ENCODE measurements around the gene EIF2D. TPM values are rescaled to one million over a fixed set of nuclear protein-coding genes. Genes with fewer than 3 reads are reported as not detected.
A peak's percentile ranks its signal among the peaks of the same experiment; 100 is the strongest.

Gene EIF2D
- total and polyA plus RNA-seq, 2 of the 13 experiments (the other 11 are each of a cell fraction or from before 2014, with no cell fraction given) = 45.1 to 64.9 TPM

DNA sequence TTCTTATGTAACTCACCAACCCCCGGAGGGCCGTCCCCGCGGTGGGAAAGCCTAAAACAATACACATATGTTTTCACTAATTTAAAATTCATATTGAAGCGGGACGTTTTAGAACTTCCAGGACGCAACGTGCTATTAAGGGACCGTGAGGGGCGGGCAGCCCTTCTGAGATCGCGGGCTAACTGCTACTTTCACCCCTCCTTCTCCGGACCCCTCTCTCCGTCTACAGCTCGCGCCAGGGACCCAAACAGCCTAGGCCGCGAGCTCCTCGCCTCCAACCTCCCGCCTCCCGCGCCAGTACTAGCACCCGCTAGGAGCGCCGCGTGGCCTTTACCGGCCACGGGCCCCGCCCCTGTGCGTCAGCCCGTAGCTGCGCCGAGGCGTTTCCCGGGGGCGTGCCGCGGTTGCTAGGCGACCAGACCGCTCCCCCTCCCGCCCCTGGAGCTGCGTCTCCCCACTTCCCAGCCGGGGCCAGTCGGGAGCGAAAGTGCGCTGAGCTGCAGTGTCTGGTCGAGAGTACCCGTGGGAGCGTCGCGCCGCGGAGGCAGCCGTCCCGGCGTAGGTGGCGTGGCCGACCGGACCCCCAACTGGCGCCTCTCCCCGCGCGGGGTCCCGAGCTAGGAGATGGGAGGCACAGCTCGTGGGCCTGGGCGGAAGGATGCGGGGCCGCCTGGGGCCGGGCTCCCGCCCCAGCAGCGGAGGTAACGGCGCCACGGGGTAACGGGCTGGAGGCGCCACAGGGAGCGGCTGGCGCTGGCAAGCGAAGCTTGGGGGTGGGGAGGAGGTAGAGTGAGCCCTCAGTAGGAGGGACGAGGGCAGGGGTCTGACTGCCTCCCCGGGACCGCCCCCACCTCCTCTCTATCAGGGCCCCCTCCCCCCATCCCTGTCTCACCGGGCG lies 23.1 kb upstream of the EIF2D start, which contains the start of gene DYRK3 (continued):
- TF ChIP-seq, protein P1, sequence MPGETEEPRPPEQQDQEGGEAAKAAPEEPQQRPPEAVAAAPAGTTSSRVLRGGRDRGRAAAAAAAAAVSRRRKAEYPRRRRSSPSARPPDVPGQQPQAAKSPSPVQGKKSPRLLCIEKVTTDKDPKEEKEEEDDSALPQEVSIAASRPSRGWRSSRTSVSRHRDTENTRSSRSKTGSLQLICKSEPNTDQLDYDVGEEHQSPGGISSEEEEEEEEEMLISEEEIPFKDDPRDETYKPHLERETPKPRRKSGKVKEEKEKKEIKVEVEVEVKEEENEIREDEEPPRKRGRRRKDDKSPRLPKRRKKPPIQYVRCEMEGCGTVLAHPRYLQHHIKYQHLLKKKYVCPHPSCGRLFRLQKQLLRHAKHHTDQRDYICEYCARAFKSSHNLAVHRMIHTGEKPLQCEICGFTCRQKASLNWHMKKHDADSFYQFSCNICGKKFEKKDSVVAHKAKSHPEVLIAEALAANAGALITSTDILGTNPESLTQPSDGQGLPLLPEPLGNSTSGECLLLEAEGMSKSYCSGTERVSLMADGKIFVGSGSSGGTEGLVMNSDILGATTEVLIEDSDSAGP (CRISPR knock-in tag; IDR thresholded peaks at IDR 0.05; ENCODE audit: borderline replicate concordance) = peak; percentile 87
- TF ChIP-seq NFE2 (CRISPR knock-in tag; IDR thresholded peaks at IDR 0.05) (no peak), ZBTB42 (CRISPR knock-in tag; IDR thresholded peaks at IDR 0.05) (0 out of 2 replicates have a peak, but pooled peaks have one; percentile 35), FOXO1 (CRISPR knock-in tag; IDR thresholded peaks at IDR 0.05) (no peak), ZNF296 (CRISPR knock-in tag; conservative IDR thresholded peaks at IDR 0.05) (no peak), MEIS2 (CRISPR knock-in tag; IDR thresholded peaks at IDR 0.05) (no peak), KDM3A (CRISPR knock-in tag; IDR thresholded peaks at IDR 0.05; ENCODE audit: low read depth) (peak; percentile 46; the same call in 1 of the 2 replicates), NCOA1 (CRISPR knock-in tag; IDR thresholded peaks at IDR 0.05) (0 out of 2 replicates have a peak, but pooled peaks have one; percentile 51), JUND (CRISPR knock-in tag; IDR thresholded peaks at IDR 0.05) (no peak), SALL1 (CRISPR knock-in tag; IDR thresholded peaks at IDR 0.05) (peak; percentile 67), ZNF777 (CRISPR knock-in tag; IDR thresholded peaks at IDR 0.05) (peak; percentile 56), ZNF34 (CRISPR knock-in tag; IDR thresholded peaks at IDR 0.05; ENCODE audit: borderline replicate concordance) (peak; percentile 55; the same call in 1 of the 2 replicates), ZNF670 (CRISPR knock-in tag; IDR thresholded peaks at IDR 0.05; ENCODE audit: borderline replicate concordance) (no peak)
- TF ChIP-seq, protein P2, sequence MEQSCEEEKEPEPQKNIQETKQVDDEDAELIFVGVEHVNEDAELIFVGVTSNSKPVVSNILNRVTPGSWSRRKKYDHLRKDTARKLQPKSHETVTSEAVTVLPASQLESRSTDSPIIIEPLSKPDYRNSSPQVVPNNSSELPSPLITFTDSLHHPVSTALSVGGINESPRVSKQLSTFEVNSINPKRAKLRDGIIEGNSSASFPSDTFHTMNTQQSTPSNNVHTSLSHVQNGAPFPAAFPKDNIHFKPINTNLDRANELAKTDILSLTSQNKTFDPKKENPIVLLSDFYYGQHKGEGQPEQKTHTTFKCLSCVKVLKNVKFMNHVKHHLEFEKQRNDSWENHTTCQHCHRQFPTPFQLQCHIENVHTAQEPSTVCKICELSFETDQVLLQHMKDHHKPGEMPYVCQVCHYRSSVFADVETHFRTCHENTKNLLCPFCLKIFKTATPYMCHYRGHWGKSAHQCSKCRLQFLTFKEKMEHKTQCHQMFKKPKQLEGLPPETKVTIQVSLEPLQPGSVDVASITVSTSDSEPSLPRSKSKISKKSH (CRISPR knock-in tag; IDR thresholded peaks at IDR 0.05; ENCODE audit: borderline replicate concordance) = peak; percentile 16; the same call in 1 of the 2 replicates
- TF ChIP-seq, protein P3, sequence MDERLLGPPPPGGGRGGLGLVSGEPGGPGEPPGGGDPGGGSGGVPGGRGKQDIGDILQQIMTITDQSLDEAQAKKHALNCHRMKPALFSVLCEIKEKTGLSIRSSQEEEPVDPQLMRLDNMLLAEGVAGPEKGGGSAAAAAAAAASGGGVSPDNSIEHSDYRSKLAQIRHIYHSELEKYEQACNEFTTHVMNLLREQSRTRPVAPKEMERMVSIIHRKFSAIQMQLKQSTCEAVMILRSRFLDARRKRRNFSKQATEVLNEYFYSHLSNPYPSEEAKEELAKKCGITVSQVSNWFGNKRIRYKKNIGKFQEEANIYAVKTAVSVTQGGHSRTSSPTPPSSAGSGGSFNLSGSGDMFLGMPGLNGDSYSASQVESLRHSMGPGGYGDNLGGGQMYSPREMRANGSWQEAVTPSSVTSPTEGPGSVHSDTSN (CRISPR knock-in tag; IDR thresholded peaks at IDR 0.05) = no peak
- TF ChIP-seq, protein P4, sequence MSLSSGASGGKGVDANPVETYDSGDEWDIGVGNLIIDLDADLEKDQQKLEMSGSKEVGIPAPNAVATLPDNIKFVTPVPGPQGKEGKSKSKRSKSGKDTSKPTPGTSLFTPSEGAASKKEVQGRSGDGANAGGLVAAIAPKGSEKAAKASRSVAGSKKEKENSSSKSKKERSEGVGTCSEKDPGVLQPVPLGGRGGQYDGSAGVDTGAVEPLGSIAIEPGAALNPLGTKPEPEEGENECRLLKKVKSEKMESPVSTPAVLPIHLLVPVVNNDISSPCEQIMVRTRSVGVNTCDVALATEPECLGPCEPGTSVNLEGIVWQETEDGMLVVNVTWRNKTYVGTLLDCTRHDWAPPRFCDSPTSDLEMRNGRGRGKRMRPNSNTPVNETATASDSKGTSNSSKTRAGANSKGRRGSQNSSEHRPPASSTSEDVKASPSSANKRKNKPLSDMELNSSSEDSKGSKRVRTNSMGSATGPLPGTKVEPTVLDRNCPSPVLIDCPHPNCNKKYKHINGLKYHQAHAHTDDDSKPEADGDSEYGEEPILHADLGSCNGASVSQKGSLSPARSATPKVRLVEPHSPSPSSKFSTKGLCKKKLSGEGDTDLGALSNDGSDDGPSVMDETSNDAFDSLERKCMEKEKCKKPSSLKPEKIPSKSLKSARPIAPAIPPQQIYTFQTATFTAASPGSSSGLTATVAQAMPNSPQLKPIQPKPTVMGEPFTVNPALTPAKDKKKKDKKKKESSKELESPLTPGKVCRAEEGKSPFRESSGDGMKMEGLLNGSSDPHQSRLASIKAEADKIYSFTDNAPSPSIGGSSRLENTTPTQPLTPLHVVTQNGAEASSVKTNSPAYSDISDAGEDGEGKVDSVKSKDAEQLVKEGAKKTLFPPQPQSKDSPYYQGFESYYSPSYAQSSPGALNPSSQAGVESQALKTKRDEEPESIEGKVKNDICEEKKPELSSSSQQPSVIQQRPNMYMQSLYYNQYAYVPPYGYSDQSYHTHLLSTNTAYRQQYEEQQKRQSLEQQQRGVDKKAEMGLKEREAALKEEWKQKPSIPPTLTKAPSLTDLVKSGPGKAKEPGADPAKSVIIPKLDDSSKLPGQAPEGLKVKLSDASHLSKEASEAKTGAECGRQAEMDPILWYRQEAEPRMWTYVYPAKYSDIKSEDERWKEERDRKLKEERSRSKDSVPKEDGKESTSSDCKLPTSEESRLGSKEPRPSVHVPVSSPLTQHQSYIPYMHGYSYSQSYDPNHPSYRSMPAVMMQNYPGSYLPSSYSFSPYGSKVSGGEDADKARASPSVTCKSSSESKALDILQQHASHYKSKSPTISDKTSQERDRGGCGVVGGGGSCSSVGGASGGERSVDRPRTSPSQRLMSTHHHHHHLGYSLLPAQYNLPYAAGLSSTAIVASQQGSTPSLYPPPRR (CRISPR knock-in tag; IDR thresholded peaks at IDR 0.05; ENCODE audit: borderline replicate concordance) = 0 out of 2 replicates have a peak, but pooled peaks have one; percentile 49
- TF ChIP-seq, protein P5, sequence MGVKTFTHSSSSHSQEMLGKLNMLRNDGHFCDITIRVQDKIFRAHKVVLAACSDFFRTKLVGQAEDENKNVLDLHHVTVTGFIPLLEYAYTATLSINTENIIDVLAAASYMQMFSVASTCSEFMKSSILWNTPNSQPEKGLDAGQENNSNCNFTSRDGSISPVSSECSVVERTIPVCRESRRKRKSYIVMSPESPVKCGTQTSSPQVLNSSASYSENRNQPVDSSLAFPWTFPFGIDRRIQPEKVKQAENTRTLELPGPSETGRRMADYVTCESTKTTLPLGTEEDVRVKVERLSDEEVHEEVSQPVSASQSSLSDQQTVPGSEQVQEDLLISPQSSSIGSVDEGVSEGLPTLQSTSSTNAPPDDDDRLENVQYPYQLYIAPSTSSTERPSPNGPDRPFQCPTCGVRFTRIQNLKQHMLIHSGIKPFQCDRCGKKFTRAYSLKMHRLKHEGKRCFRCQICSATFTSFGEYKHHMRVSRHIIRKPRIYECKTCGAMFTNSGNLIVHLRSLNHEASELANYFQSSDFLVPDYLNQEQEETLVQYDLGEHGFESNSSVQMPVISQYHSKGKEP (CRISPR knock-in tag; IDR thresholded peaks at IDR 0.05) = no peak
